ENCODE measurements around the gene JUND.
"Not testable (repeated sequence)": the region's sequence is repeated elsewhere in the genome, so short reads cannot be mapped to it uniquely, and the experiment has no call there.

Gene JUND

DNA sequence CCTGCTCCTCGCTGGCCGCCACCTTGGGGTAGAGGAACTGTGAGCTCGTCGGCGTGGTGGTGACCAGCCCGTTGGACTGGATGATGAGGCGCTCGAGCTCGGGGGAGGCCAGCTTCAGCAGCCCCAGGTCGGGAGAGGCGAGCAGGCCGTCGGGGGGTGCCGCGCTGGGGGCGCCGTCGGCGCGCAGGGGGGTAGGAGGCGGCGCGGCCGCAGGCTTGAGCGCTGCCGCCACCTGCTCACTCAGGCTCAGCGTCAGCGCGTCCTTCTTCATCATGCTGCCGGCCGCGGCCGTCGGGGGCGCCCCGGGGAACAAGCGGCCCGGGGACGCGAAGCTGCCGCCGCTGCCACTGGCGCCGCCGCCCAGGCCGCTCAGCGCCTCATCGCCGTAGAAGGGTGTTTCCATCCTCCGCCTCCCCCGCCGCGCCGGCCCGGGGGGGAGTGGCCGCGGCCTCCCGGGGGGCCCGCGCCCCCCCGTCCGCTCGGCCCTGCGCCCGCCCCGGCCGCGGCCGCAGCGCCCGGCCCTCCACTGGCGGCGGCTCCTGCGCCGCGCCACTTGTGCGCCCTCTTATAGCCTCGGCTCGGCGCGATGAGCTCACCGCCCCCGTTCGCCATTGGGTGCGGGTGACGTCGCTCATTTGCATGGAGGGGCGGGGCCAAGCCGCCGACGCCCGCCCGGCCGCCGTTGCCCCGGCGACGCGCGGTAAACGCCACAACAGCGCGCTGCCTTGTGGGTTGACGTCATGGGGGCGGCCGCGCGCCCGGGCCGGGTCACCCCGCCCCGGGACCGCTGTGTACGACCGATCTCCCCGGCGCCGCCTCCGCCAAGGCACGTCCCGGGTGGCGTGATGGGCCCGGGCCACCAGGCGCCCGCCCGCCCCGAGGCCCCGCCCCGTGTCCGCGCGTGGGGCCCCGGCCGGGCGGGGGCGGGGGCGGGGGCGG is at the start of gene JUND:
Gene JUND, minus strand, starts transcription at position 541 of the 939 bp plus-strand sequence. Its CDS starts 138 bp downstream, at position 403.
- DNase-seq, result peak; percentile 99

DNA sequence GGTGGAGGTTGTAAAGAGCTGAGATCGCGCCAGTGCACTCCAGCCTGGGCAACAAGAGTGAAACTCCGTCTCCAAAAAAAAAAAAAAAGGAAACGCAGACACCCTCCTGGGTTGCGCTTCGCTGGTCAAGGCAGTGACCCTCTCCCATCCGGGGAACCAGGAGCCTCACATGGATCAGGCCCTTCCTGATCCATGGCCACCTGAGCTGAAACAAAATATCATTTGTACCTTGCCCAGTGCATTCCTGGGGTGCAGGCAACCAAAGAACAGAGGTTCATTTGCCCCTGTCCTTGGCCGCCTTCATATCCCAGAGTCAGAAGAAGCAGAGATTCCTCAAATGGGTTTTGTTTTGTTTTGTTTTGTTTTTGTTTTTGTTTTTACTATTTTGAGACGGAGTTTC is 49.4 kb upstream of the JUND start:
- DNase-seq, result no peak

DNA sequence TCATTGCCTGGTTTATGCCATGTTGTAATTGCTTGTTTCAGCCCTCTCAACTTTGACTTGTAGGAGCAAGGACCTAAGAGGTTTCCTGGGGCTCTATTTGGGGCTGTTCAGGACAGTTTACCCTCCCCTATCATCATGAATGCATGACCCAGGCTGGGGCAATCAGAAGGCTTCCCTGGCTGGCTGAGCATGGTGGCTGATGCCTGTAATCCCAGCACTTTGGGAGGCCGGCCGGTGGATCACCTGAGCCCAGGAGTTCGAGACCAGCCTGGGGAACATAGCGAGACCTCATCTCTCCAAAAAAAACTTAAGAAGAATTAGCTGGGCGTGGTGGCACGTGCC is 47.6 kb upstream of the JUND start:
- DNase-seq, result no peak

DNA sequence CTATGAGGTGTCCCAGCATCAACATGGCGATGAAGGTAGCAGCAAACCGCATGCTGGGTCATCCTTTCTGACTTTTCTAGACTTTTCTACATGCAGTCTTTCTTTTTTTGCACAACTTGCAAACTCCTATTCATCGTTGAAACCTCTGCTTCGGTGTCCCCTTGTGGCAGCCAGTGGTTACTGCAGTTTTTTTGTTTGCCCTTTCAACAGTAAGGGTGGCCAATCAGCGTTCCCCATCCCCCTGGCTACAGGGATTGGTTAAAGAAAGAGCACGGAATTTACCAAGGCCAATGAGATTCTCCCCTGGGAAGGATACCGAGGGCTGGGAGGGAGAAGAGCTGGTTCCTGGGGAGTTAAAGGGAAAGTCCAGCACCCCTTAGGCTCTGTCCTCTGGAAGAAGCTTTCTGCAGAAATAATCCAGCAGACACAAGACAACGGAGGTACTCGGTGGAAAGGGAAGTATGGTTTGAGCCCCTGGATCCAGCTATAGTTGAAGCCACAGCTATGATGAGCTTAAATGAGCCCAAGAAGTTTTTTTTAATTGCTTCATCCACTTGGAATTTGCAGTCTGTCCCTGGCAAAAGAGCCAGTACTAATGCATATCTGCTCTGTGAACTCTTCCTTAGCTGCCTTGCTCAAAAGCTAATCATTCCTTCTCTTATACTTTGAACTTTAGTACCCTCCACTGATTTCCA is 47.1 kb upstream of the JUND start:
- DNase-seq, result peak; percentile 90 to 94

DNA sequence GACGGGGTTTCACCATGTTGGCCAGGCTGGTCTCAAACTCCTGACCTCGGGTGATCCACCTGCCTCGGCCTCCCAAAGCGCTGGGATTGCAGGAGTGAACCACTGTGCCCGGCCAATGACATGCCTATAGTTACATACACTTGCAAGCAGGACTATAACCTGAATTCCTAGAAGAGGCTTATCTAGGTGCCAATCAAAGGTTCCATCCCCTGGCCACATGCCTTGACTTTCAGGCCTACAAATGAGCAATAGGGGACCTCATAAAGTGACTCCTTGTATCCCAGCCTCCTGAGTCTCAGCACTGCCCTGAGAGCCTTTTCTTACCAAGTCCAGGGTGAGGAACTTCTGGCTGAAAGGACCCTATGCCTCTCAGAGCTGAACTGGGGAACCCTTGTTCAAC is 45.4 kb upstream of the JUND start:
- DNase-seq, result no peak

DNA sequence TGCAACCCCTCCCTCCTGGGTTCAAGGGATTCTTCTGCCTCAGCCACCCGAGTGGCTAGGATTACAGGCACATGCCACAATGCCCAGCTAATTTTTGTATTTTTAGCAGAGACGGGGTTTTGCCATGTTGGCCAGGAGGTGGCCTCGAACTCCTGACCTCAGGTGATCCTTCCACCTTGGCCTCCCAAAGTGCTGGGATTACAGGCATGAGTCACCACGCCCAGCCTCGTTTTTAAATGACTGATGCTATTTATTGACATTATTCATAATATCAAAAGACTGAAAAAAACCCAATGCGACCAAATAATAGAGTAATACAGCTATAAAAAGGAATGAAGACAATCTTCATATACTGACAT is 42.9 kb upstream of the JUND start:
- not testable (repeated sequence) for DNase-seq

DNA sequence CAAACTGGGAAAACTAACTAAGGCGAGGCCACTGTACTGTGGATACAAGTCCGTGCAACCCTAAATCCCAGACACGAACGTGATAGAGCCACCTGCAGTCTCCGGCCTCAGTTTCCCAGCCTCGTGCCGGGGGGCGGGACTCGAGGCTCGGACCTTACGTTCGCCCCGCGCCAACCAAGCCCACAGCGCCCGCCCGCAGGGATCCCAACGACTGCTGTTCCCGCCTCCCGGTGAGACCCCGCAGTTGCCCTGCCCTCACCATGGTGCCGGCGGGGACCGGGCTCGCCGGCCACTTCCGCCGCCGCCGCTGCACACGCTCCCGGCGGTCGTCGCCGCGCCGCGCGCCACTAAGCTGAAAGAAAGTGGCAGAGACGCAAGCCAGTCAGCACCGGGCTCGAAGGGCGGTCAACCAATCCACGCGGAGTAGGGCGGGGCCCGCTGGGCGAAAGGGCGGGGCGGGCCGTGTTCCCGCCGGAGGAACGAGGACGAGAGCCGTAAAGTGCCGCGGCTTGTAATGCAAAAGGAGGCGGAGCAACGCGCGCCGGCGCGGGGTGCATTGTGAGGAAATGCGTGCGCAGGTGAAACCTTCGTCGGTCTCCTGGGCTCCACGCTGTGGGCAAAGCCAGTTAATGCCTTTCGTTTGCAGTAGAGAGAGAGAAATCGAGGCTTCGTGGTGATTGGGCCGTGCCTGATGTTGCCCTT is 41.5 kb upstream of the JUND start, which contains the start of gene LSM4:
Gene LSM4, minus strand, starts transcription at position 318 of the 702 bp plus-strand sequence. Its CDS starts 56 bp downstream, at position 262.
- peak; percentile 99 to 100 for DNase-seq

DNA sequence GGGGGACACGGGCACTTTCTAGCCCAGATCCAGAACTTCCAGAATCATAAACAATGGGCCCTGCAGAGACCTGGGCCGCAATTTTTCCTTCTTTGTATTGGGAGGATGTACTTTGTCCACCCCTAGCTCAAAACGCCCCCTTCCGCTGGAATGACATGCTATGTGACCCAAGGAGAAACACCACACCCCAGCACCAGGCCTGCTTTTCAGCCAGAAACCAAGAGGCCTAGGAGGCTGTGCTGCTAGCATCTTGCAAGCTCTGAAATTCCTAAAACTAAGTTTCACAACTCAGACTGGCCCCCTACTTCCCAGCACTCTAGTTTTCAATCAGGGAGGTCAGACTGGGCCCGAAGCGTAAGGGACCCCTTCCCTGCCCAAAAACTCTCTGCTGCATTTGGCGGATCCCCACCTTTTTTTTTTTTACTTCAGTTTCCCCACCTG is 40.9 kb upstream of the JUND start:
- peak in 1 of 2 donors; percentile 38 for DNase-seq

DNA sequence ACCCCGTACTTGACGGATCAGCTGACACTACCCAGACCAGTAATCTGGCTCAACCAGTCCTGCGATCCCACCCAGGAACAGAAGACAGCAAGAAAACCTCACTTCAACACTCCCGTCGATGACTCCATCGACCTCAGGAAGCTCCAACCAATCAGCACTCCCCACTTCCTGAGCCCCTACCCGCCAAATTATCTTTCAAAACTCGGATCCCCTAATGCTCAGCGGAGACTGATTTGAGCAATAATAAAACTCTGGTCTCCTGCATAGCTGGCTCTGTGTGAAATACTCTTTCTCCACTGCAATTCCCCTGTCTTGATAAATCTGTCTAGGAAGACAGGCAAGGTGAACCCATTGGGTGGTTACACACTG is 40.3 kb upstream of the JUND start:
- DNase-seq, result peak in 1 of 2 donors; percentile 44

DNA sequence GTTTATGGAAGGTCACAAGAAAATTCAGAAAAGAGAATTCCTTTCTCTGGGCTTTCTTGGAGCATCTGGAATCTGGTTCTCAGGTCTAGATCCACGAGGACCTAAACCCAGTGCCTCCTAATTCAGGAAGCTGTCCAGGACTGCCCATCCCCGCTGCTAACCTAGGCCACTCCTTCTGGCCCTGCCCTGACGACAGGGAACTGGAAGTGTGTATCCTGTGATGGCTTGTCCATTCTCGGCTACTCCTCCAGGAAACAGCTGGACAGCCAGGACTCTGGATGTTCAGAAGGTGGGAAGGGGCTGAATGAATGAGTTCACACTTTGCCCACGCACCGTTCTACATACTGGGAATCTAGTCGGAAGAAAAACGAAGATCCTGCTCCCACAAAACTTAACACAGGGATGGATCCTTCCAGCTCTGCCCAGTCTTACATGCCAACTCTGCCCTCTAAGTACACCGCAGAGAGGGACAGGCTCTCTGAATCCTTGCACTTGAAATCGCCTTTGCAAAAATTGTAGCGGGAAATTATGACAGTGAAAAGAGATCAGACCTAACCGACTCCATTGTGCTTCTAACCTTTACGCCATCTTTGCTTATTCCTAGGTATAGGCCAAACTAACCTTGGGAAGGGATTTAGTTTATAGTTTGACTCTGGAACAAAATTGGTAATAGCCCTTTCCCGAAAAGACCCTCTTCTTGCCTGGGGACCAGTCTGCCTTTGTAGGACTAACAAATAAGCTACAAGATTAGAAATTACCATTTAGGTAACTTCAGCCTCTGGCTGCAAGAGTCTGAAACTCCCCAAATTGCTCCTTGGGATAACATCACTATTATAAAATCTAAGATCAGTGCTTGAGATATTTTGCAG is 39.7 kb upstream of the JUND start:
- DNase-seq, result no peak

DNA sequence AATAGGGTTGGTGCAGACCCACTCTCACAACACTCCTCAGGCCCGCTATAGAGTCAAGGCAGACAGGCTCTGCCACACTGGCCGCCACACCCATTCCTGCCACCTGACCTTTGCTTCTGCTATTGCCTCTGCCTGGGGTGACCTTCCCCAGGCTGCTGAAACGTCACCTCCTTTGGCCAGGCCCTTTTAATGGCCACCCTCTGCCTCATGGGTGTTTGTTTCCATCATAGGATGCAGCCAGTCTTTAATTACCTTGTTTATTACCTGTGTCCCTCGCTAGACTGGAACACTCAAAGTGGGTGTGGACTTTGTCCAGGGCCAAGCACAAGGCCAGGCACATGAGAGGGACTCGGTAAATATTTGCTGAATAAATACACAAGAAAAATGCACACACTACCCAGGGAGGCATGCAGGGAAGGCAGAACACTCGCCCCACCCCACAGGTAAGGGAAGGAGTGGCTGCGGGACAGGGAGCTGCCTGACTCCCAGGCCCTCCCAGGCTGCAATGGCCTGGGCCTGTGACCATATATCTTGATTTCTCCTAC is 38.2 kb upstream of the JUND start:
- DNase-seq, result no peak

DNA sequence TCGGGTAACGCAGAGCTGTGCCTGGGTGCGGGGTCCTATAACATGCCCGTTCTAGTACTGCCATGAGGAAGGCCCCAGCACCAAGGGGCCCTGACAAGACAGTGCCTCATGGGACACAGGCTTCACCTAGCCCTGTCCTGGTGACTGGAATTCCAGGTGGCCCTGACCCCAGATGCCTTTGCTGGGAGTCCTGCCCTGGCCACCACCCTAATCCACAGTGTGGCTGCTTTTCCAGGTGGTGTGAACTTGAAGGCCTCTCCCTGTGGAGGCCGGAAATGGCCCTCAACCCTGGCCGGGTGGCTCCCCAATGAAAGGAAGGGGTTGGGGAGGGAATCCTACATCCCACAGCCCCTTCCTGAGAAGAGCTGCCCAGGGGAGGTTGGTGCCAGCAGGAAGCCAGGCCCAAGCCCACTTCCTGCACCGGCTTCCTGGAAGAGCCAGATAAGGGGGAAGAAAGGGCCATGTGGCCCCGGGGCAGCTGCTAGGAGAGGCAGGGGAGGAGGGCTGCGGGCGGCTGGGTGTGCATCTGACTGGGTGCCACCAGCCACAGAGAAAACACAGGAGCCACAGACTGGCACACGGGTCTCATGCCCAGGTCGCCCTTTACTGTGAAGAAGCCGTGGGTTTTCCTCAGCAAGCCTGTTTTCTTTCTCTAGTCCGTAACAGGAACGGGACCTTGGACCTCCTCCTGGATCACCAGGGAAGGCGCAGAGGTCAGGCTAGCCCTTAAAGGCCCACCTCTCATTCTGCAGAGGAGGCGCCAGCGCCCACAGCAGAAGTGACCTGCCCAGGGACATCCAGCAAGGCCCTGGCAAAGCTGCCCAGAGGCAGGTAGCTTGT is 36.8 kb upstream of the JUND start:
- DNase-seq, result peak; percentile 63 to 79

DNA sequence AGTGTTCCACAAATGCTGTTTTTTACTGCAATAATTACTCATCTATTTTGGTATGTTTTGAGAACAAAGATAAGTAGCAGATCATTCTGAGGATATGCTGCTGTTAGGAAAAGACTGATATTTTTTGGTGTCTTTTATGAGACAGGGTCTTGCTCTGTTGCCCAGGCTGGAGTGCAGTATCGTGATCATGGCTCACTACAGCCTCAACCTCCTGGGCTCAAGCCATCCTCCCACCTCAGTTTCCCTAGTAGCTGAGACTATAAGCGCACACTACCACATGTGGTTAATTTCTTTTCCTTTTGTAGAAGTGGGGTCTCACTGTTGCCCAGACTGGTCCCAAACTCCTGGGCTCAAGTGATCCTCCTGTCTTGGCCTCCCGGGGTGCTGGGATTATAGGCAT is 32.0 kb upstream of the JUND start:
- no peak for DNase-seq

DNA sequence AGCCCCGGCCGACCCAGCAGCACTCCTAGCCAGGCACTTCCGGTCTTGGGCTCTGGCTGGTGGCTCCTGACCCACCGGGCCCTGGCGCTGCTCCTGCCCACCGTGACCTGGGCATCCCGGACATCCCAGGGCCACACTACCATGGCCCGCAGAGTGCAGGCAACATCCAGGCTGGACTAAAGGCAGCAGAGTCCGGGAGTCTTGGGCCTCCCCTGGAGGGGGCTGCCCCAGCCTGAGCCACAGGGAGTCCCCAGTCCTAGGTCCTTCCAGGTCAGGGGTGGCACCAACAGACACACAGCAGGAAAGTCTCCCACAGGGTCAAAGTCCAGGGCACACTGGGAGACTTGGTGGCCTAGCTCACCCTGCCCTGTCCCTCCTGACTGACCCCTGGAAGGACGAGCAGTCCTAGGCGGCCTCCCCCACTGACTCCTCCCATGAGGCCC is 30.7 kb upstream of the JUND start:
- DNase-seq, result no peak

DNA sequence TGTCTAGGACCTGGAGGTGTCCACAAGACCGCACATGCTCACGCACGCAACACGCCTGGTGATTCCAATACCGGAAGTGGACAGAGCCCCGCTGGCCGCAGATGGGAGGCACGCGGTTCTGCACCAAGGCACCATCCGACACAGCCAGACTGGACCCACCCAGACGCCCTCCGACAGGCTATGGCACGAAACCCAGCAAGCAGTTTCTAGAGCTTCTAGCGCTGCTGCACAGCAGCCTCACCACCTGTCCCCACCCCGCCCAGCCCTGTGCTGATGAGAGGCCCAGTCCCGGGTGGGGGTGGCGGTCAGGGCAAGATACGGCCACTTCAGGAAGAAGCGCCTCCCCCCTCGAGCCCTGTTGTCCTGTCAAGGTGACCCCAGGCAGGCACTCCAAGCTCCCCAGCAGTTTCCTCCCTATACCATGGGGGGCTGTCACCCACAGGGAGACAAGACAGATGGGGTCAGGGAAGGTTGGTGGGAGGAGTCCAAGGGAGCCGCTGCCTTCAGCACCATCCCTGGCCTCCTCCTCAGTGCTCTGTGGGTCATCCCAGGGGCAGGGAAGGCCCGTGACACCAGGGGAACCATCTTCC is 30.2 kb upstream of the JUND start:
- DNase-seq, result no peak

DNA sequence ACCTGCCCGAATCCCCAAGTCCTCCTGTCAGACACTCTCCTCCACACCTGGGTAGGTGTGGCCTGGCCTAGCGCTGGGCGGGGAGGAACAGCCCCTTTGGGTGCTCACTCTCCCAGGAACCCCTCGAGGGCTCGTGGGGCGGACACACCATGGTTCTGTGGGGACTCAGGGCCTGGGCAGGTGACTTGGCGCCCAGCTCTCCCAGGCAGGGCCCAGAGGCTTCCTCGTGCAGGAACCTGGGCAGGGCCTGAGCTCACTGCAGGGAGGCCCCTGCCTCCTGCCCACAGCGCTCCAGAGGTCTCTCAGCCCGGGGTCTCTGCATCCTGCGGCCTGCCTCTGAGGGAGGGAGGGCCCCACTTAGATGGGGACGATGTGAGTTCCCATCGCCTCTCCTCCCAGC is 29.5 kb upstream of the JUND start:
- DNase-seq, result no peak

DNA sequence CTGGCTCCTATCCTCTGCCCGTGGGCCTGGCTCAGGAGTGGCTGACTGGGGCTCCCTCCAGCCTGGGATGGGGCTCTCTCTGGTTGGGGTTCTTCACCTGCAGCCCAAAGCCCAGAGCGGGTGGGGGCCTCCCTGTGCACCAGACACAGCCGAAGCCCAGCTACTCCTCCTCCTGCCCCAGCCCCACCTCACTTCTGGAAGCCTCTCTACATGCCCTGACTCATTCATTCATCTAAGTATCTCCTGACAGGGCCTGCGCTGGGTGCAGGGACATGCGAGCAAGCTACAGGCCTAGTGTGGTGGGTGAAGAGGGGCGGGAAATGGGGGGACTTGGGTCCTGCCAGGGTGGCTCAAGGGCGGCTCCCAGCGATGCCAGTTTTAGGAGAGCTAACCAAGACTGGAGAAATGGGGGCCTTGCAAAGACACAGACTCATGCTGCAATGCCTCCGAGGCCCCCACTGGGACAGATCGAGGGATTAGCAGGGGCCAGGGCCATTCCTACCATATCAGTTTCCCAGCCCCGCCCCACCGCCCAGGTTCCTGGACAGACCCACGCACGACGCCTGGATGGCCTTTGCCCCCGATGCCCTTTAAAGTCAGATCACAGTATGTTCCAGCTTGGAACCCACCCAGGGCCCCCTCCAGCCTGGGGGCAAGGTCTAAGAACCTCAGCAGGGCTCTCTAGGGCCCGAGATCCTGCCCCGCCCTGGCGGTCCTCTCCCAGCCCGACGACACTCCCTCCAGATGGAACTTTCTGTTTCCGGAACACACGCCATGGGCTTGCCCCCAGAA is 28.9 kb upstream of the JUND start:
- DNase-seq, result no peak

DNA sequence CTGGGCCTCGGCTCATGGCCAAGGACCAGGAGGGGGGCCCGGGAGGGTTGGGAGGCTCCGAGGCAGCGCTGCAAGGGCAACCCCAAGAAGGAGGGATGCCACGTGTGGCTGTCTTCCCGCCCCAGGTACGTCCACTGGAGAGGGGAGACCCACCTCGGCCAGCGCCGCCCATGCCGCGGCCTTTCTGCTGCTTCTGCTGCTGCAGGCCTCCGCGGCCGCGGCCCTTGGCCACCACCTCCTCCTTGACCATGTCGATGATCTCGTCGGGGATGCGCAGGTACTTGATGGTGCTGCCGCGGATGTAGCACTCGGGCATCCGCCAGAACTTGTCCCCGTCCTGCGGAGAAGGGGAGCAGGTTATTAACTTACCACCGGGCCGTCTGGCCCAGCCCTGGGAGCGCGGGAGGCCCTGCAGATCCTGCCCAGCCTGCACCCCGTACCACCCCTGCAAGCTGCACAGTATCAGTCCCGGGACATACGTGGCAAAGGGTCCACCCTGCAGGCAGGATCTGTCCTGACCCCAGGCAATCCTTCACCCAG is 28.2 kb upstream of the JUND start:
- DNase-seq, result no peak

DNA sequence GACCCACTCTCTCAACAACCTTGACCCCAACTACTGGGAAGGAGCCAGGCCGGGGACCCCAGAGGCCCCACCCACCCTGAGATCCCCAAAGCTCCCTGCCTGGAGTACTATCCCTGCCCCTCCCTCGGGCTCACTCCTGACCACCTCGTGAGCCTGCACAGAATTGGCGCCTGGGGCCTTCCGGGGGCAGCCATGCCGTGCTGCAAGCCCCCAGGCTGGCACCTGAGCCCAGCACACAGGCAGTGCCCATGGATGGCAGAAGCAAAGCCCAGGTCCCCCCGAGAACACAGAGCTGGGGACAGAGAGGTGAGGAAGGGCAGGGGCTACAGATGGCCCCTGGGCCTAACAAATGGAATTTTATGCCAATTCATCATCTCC is 27.5 kb upstream of the JUND start:
- no peak for DNase-seq

Data from CD4-positive, alpha-beta T cell treated with Interferon alpha-2 for 1 hour (primary cell).